Glomerular visceral epithelial cell (primary cell): Measurements from ENCODE around the gene TRIM8.

ENCODE experiments used
- DNase-seq: peaks from one replicate; pipeline ENCODE4 v3.0.0-alpha.2; 2016; ENCODE audit errors: extremely low spot score

Gene TRIM8

DNA sequence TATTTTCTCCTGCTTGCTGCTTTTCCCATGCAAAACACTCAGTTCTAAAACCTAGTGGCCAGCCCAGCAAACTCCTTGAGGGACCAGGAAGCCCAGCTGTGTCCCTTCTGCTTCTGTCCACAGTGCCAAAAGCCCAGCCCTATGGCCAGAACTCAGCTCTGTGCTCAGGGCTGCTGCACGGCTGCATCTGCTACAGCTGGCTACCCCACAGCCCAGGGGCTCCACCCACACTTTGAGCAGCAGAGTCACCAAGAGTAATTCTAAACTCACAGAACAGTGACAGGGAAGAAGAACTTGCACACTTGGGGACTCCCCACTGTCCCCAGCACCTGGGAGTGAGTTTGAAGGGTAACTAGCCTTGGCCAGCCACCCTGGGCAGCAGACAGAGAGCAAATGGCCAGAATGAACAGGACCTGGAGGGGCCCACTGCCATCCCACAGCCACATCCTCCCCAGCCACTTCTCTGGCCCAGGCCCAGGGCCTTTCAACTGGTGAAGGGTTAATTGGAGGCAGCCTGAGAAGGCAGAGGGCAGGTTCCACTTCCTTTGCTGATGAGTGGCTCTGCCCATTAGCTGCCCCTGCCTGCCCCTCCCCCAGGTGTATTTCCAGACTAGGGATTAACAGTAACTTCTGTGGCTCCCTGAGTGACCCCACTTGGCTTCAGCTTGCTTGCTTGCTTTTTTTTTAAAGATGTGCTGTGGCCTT lies 28.1 kb upstream of the TRIM8 start:
- peak; percentile 56 for DNase-seq

DNA sequence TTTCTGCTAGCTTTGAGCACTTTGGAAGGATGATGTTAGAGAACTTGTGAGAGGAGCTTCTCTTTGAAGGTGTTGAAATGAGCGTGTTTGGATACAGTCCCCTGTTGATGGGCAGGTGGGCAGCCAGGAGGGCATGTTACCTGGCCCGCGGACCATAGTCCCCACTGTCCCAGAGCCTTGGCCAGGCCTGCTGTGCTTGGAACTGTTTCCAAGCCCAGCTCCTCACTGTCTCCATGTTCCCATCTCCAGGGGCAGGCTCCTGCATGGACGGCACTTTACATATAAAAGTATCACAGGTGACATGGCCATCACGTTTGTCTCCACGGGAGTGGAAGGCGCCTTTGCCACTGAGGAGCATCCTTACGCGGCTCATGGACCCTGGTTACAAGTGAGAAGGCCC lies 27.2 kb upstream of the TRIM8 start:
- DNase-seq: no peak

DNA sequence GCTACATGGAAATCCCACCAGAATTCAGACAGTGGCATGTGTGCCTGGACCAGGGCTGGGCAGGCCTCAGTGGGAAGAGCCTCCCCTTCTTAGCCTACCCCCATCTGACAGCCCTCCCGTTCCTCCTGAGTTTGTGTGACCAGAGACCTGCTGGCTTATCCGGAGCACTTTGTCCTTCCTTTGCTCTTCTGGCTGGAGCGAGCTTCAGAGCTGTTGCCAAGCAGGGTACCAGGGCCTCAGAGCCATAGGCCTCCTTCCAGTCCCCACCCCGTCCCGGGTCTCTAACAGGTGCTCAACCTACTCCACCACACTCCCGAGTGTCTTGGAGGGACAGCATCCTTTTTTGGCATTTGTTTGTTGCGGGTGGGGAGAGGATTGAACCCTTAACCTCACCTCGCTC lies 26.5 kb upstream of the TRIM8 start:
- DNase-seq: no peak

DNA sequence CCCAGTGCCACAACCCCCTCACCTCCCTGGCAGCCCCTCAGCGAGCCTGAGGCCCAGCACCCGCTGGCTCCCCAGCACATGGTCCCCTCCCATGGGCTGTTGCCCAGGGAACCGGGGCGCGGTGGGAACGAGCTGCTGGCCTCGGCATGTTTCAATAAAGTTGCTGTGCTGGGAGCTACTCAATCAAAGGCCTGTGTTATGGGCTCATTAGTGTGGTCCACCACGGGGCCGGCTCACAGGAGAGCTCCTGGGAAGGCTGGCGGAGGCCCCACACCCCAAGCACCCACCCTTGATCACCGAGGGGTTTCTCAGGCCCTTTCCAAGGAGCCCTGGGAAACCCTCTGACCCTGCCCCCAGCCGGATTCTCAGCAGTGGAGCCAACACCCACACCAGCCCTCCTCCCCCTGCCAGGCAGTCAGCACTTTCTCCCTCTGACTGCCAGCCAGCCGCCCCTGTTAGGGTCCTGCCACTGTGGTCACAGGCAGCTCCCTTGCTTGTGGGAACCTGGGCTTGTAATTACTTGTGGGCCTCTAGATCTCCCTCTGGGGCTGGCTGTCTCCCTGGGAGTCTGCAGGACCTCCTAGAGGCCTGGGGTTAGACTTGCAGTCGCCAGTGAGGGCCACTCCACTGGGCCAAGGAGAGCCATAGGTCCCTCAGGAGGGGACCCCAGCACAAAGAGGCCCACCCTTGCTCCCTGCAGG lies 24.8 kb upstream of the TRIM8 start:
- DNase-seq: no peak

DNA sequence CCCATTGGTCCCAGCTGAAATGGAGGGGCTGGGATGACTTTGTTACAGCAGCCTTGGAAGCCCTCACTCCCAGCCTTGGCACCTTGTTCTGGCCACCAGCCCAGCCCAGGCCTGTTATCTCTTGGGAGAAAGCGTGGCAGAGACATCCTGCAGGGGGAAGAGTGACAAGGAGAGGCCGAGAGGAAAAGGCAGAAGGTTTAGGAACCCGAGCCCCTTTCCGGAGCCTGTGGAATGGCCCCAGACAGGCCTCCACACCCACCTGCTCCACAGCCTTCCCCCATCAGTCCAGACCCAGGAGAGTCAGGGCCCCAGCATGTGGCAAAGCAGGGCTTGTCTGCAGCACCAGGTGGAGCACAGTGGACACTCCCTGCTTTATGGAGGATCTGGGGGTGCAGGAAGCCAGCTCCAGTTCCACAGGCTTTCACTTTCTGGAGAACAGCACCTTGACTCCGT lies 24.1 kb upstream of the TRIM8 start:
- no peak for DNase-seq

DNA sequence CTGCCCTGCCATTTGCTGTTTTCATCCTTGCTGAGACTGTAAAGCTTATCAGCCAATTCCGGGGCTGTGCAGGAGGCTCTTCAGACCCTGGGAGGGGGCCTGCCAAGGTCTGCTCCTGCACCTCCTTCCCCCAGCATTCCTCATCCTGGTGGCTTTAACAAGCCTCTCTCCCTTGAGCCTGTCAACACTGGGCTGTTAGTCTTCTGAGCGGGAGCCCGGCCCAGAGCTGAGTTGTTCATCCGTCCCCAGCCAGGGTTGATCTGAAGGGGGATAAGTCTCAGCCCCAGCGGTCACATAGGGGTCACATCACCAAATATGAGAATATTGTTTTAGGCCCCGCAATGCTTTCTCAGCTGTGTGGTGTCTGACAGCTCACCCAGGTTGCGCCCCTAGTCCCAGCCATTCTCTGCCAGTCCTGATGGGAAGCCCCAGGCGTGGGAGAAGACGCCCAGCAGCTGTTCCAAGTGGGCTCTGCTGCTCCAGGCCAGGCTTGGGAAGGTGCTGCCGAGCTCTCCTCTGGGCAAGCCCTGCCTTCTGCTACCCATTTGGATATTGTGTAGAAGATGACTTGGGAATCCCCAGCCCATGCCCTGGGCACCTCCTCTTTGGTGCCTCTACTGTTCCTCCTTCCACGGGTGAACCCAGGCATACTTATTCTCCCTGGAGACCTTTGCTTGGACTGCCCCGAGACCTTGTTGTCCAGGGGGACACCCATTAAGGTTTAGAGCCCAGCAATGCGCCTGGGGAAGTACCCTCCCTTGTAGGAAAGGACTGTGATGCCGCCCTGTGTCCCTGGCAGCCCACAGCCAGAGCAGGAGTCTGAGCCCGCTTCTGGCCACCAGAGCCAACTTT lies 23.5 kb upstream of the TRIM8 start:
- DNase-seq: no peak

DNA sequence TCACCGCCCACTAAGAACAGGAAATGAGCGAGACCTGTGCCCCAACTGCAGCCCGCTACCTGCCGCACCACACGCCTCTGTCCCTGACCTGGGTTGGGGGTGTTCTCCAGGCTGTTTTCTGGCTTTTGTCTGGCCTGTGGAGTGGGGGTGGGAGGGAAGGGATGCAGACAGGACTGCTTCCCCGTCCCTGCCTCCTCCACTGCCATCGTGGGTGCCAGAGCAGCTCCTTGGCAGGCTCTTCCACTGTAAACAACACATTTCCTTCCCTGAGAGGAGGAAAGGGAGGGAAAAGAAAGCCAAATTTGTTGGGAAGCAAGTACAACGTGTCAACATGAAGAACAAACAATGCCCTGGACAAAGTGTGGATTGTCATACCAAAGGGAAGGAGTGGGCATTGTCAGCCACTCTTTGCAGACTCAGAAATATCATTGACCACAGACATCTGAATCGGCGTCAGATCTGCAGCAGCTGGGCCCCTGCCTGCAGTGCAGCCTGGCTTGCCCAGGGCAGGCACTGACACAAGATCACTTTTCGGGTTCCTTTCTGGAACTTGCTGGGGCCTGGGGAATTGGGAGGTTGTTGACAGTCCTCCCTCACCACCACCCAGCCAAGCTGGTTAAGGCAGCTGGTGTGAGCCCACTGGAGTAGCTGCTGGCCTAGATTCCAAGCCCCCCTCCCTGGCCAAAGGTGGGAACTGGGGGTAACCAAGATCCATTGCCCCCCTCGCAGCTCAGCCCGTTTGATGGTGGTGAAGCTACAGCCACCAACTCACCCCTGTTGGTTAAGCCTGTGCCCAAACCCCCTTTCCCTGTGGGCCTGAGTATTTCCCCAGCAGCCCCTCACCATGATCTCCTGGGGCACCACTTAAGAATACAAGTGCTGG lies 22.6 kb upstream of the TRIM8 start:
- DNase-seq: no peak

DNA sequence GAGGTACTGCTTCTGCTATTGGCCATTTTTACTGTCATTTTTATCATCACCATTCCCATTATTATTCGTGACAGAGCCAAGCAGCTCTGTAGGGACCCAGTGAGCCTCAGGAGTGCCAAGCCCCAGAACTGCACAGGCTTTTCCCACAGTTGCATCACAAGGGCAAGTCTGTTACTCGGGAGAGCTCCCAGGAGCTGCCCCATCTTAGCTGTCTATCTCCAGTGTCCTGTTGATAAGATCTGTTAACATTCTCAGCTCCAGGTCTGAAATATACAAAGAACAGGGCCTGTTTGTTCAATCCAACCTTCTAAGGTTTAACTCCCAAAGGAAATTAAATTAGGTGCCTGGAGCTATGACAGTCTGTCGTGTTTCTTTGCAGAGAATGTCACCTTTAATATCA lies 20.2 kb upstream of the TRIM8 start:
- DNase-seq: no peak

DNA sequence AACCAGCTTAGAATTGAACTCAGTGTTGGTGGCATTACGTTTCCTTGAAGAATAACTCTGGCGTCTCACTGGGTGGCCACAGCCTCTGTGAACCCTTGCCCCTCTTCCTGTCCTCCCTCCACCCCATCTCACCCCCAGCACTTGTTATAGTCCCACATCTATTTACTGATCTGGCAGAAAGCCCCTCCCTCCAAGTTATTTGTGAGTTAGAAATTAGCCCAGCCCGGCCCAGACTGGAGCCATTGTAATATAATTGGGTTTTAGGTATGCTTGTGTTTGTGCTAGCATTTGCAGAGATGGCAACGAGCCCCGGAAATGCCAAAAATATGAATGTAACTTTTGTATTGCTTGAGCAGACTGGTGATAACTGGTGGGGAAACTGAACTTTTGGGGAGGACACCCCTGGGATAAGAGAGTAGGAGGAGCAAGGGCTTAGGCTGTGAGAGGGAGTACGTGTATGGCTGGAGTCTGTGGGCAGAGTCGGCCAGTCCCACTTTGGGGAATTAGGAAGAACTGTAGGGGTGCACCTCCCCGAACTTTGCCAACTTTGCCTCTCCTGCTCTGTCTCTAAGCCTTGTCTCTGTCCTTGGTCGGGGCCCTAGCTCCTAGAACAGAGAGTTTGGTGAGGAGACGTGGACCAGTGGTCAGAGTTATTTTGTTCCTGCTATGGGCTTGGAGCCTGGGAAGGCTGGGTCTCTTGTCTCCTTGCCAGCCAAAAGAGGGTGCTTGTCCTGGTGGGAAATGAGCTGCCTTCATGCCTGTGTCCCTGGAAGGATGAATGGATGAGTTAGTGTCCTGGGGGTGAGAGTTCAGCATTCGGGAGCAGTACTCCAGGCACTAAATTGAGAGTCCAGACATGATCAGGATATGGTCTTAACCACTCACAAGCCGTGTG lies 19.3 kb upstream of the TRIM8 start:
- no peak for DNase-seq

DNA sequence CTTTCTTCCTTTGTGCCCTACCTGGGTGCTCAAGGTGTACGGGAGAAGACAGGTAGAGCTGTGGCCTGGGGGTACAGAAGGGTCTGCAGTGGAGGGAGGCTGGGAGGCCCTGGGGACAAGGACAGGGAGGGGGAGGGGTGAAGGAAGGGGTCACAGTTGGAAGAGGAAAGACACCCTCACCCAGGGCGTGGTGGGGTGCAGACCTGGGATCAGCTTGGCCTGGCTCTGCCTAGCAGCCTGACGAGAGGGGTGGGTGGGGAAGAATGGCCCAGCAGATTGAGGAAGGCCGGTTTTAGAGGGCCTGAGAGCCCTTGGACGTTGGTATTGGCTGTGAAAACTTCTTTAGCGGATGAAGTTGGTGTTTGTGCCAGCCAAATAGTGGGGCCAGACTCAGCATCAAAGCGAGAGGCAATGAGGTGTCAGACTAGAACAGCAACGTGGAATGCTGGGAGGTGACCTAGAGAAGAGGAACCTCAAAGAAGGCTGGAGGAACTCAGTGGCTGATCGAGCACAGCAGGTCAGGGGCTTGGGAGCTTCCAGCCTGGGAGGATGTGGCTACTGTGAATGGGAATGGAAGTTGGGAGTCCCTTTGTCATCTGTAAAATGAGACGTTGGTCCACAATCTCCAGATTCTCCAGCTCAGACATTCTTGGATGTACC lies 18.1 kb upstream of the TRIM8 start:
- DNase-seq: no peak

DNA sequence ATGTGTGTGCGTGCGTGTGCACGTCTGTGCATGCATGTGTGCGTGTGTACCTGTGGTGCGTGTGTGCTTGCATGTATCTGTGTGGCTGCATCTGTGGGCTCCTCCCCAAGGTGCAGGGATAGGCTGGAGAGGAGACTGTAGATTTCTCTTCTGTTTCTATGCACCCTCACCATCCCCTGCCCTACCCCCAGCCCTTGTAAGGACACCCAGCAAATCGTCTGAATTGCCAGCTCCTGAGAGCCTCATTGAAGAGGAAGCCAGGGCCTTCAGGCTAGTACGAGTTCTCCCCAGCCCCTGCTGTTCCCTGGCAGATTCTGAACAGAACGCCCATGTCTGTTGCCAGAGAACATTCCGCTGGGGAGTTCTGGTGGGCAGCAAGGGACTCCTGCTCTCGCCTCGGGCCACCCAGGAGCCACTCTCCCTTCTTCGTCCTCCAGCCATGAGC lies 17.0 kb upstream of the TRIM8 start:
- no peak for DNase-seq

DNA sequence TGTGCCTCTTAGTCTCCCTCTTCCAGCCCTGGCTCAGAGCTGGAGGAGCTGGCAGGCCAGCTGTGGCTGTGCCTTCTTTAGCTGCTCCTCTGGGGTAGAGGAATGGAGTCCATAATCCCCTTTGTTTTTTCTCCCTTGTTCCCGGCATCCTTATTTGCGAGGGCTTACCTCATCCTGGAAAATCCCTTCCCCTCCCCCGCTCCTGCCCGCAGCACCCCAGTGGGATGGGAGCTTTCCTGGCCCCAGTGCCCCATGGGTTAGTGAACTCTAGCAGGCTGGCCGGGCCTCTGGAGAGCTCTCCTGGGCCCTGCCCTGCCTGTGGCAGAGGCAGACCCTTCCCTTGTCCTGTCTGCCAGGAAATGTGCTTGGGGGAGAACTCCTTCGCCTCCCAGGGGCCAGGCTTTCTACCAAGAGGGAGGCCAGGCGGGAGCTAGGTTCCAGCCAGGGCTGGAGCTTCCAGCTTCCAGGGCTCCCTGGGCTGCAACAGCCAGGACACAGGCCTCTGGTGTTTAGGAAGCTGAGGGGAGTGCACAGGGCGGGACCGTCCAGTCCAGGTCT lies 16.5 kb upstream of the TRIM8 start:
- peak; percentile 96 for DNase-seq

DNA sequence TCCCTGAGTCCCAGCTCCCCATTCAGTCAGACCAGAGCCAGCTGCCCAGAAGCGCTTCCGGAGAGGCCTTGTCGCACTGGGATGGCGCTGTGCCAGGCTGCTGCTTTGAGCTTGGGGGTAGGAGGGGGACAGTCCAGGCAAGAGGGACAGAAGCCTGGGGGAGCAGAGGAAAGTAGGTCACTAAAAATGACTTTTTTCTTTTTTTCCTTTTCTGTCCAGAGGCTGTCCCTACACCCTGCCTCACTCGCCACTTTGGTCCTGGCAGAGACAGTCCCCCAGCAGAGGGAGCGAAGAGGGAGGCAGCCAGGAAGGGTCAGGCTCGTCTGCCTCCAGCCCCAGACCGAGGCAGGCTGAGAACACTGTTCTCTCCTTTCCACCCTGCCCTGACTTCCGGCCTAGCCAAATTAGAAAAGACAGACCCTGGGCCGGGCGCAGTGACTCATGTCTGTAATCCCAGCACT lies 15.8 kb upstream of the TRIM8 start:
- DNase-seq: peak; percentile 79

DNA sequence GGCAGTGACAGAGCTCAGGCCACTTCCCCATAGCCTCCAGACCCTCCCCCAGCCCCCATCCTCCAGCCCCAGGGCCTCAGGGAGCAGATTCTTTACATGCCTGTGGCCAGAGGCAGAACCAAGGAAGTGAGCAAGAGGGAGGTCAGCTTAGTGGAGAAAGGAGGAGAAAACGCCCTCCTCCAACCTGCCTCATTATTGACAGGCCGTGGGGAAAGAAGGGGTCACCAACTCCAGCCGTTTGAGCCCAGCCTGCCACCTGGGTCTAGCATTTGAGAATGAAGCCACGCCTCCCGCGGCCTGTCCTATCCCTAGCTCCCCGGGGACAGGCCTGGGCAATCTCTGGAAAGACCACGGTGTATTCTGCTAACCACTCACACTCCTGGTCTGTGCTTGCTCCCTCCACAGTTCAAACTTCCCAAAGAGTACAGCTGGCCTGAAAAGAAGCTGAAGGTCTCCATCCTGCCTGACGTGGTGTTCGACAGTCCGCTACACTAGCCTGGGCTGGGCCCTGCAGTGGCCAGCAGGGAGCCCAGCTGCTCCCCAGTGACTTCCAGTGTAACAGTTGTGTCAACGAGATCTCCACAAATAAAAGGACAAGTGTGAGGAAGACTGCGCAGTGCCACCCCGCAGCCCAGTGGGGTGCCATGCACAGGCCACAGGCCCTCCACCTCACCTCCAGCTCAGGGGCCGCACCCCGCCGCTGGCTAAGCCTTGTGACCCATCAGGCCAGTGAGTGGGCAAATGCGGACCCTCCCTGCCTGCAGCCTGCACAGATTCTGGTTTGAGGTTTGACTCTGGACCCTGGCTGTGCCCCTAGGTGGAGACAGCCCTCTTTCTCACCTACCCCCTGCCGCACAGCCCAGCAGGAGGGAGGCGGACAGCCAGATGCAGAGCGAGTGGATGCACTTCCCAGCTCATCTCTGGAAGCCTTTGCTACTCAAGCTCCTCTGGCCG lies 14.3 kb upstream of the TRIM8 start:
- DNase-seq: peak; percentile 98

DNA sequence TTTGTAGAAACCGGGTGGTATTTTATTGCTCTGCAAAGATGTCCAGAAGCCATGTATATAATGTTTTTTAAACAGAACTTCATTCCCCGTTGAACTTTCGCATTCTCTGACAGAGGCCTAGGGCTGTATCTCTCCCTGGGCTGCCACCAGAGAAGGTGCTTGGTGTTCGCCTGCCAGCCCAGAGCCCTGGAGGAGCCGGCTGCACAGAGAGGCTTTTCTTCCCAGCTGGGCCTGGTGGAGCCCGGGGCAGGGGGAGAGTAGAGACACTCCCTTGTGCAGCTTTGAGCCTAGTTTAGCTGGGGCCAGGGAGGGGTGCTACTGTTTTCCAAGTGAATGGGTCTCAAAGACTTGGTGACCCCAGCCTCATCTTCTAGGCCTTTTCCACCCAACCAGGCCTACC lies 13.6 kb upstream of the TRIM8 start:
- DNase-seq: no peak

DNA sequence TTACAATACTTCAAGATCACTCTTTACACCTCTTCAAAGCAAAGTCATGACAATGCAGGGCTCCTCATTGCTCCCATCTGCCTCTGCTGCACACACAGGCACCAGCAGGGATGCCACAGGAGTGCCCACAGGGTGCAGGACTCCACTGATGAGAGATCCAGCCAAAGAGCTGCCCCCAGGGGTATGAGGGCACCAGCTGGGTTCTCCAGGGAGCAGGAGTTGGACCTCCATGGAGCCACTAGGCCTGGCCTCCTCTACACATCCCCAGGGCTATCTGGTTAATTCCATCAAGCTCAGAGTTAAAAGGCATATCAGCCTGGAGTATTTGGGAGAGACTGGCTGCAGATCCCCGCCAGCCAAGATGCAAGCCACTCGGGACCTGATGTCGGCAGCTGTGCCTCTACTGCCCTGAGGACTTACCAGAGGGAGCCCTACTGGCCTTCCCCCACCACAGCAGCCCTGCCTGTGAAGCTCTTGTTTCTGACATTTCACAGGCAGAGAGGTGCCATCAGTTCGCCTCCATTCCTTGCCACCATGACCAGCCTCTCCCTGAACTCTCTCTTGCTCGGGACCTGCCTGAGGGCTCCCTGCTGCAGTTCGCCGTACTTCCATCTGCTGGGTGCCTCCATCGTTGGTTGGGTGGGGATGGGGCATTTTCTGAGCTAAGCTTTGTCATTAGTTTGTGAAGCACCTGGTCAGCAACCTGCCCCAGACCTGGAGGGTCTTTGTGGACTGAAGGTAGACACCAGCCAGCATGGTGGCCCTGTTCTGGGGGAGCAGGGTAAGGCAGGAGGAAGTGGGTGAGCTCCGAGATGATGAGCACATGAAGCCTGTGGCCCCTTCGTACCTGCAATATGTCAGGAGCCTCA lies 12.5 kb upstream of the TRIM8 start:
- DNase-seq: no peak

DNA sequence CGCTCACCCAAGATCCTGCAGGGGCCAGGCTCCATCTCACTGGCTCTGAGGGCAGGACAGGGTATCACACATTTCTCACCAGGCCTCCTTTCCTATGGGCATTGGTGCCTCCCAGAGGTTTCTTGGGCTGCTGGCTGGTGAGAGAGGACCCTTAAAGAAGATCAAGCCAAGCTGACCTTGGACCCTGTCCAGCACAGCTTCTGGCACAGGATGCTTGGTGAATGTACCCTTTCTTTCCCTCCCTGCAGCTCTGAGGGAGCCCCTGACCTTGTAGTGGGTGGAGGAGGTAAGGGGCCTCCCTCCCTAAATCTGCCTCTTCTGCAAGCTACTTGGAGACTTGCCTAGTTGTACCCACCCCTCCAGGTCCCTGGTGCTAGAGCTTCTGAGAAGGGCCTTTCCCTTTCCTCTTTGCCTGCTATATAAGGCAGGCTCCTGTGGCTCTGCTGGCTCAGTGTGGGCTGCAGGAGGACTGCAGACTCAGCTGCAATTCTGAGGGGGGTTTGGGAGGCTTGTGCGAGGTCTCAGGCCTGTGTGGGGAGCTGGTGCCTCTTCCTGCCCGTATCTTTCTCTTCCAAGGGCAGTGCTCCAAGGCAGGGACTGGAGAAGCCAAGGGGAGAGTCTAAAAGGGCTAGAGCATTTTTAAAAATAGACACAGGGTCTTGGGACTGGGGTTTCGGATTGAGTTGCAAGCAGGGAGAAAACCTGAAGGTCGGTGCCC lies 11.7 kb upstream of the TRIM8 start:
- DNase-seq: no peak
